Osteocyte (in vitro differentiated cells): ENCODE results near the gene SFN. TPM values are rescaled to one million over a fixed set of nuclear protein-coding genes. Genes with fewer than 3 reads are reported as not detected.

Experiments used
- DNase-seq: peaks from one replicate; pipeline ENCODE4 v3.0.0; 2021; ENCODE audit warnings: mixed read lengths; ENCODE audit not compliant: unreplicated experiment; ENCODE audit errors: extremely low spot score
- H3K27ac Mint-ChIP-seq: one replicate; pipeline ENCODE4 v1.8.0; 2021; ENCODE audit warnings: mild to moderate bottlenecking, mixed read lengths; ENCODE audit not compliant: unreplicated experiment
- H3K27me3 Mint-ChIP-seq: one replicate; pipeline ENCODE4 v1.8.0; 2021; ENCODE audit warnings: mixed read lengths; ENCODE audit not compliant: unreplicated experiment
- H3K36me3 Mint-ChIP-seq: one replicate; pipeline ENCODE4 v1.8.0; 2021; ENCODE audit warnings: mixed read lengths; ENCODE audit not compliant: unreplicated experiment
- H3K4me1 Mint-ChIP-seq: one replicate; pipeline ENCODE4 v1.8.0; 2021; ENCODE audit warnings: mixed read lengths; ENCODE audit not compliant: unreplicated experiment
- H3K4me3 Mint-ChIP-seq: one replicate; pipeline ENCODE4 v1.8.0; 2021; ENCODE audit warnings: mild to moderate bottlenecking, moderate library complexity, mixed read lengths; ENCODE audit not compliant: unreplicated experiment
- H3K9me3 Mint-ChIP-seq: one replicate; pipeline ENCODE4 v1.8.0; 2021; ENCODE audit warnings: mixed read lengths; ENCODE audit not compliant: unreplicated experiment
- CTCF ChIP-seq: fragments of 200-600 bp; sonication (generic); IDR thresholded peaks from 2 replicates; pipeline ENCODE4 v1.5.0; 2021; ENCODE audit warnings: antibody characterized with exemption, mild to moderate bottlenecking, moderate library complexity
- total RNA-seq: library from RNA; stranded (reverse); gene quantifications from 2 replicates; pipeline ENCODE4 v1.2.1, GENCODE V29; 2021

Gene SFN
- total RNA-seq, 1 donor from 2014 or later = not detected

DNA sequence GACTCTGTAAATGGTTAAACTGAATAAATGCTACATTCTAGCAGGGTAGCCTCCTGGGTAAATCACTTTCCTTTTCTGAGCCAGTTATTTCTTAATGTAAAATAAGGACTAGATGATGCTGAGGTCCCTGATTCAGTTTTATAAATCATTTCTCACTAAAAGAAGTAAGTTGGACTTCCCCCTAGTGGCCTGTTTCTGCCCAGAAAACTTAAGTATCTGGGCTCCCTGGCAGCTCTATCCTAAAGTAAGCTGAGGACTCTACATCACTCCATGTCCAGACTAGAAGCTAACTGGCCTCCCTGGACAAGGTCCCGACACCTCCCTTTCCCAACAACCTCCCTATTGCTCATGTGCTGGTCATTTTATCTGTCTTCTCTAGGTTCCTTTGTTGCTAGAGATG, 24.2 kb downstream of the SFN start:
- no peak for DNase-seq
- H3K9me3 Mint-ChIP-seq = no peaks in the 10 kb centered on the region
- peak overlapping the region; percentile 41 for H3K27ac Mint-ChIP-seq
- peaks cover 30% of the 10 kb centered on the region for H3K4me1 Mint-ChIP-seq
- peak; percentile 59 for TF ChIP-seq CTCF
- peak overlapping the region; percentile 52 for H3K4me3 Mint-ChIP-seq
- no peaks in the 10 kb centered on the region for H3K27me3 Mint-ChIP-seq
- peaks cover 41% of the 10 kb centered on the region for H3K36me3 Mint-ChIP-seq

GRCh38 chr1:26888231-26888630, 25.3 kb downstream of the SFN start:
- H3K9me3 Mint-ChIP-seq = no peaks in the 10 kb centered on the region
- H3K4me3 Mint-ChIP-seq = peak overlapping the region; percentile 89
- H3K27me3 Mint-ChIP-seq = no peaks in the 10 kb centered on the region
- H3K27ac Mint-ChIP-seq = peak overlapping the region; percentile 96
- DNase-seq = no peak
- H3K4me1 Mint-ChIP-seq = peaks cover 30% of the 10 kb centered on the region
- no peak for TF ChIP-seq CTCF
- peaks cover 40% of the 10 kb centered on the region for H3K36me3 Mint-ChIP-seq

DNA sequence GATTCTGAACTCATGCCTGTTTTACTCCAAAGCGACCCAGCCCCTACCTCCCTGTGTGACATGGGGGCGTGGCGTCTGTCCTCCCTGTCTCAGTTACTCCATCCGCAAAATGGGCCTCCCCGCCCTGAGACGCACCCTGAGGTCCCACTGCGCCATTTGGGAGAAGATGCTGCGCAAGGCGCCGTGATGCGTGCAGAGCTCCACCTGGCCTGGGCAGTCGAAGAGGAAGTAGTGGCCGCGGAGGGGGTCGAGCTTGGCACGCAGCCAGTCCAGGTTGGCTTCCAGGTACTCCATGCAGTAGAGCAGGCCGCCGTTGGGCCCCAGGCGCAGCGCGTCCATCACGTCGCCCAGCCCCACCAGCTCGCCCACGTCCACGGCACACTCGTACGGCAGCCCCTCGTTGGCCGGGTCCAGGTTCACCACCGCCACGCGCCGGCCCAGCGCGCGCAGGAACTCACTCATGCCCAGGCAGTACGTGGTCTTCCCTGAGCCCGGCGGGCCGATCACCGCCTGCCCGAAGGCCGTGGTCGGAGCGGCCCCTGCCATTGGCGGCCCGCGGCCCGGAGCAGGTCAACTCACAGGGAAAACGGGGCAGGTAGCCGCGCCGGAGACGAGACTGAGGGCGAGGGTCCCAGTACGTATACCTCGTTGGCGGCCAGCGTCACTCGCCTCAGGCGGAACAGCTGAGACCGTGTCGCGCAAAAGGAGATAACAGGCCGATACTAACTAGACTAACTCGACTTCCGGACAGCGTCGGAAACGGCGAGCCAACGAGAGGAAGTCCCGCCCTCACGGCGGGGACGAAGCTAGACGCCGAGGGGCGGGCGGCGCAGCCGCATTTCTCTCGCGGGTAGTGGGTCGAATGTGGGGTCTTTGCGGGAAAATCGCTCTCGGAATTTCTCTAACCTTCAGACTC, 26.9 kb downstream of the SFN start, which contains the start of gene GPN2:
GPN2 (minus strand) TSS at position 733 of the 916 bp plus-strand sequence; CDS start at position 546, 187 bp downstream.
- Mint-ChIP-seq H3K4me3 (peak within 1 kb of the TSS; percentile 89), H3K27ac (peak within 1 kb of the TSS; percentile 96), H3K27me3 (no peaks in the 10 kb centered on the region), H3K9me3 (no peaks in the 10 kb centered on the region), H3K4me1 (peaks cover 30% of the 10 kb centered on the region), H3K36me3 (peaks cover 38% of the 10 kb centered on the region)
- no peak for TF ChIP-seq CTCF
- peak; percentile 91 for DNase-seq

GRCh38 chr1:26890467-26890796, 27.5 kb downstream of the SFN start:
- H3K9me3 Mint-ChIP-seq = no peaks in the 10 kb centered on the region
- no peak for TF ChIP-seq CTCF
- H3K4me1 Mint-ChIP-seq = peaks cover 30% of the 10 kb centered on the region
- H3K36me3 Mint-ChIP-seq = peaks cover 35% of the 10 kb centered on the region
- H3K27me3 Mint-ChIP-seq = no peaks in the 10 kb centered on the region
- H3K4me3 Mint-ChIP-seq = peak overlapping the region; percentile 89
- no peak for DNase-seq
- H3K27ac Mint-ChIP-seq = peak overlapping the region; percentile 96

DNA sequence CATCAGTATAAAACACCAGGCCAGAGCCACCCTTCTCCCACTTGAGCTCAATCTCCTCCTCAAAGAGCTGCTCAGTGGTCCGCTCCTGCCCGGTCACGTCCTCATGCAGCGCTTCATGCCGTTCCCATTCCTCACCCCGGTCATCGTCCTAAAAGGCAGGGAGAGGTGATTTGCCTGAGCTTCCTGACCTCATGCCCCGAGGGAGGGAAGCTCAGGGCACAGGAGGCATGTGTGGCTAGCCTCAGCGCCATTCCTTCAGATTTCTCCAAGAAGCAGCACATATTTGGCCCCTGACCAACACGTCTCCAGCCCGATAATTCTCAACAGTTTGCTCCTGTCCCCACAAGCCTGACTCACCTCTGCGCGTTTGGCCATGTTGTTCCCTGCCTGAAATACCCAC, 31.3 kb downstream of the SFN start:
- peaks cover 31% of the 10 kb centered on the region for H3K36me3 Mint-ChIP-seq
- no peaks in the 10 kb centered on the region for H3K9me3 Mint-ChIP-seq
- DNase-seq = no peak
- no peaks in the 10 kb centered on the region for H3K27me3 Mint-ChIP-seq
- TF ChIP-seq CTCF = no peak
- peaks cover 25% of the 10 kb centered on the region for H3K4me1 Mint-ChIP-seq
- H3K27ac Mint-ChIP-seq = no peak overlapping the region
- H3K4me3 Mint-ChIP-seq = no peak overlapping the region
